ENCODE measurements around the gene SORCS2.

GRCh38 chr4:7686070-7686870, 493.9 kb downstream of the SORCS2 start:
- TF ChIP-seq POLR2A (IDR thresholded peaks at IDR 0.05) = no peak
- TF ChIP-seq POLR2AphosphoS5 (IDR thresholded peaks at IDR 0.05) = no peak
- no peak for TF ChIP-seq CTCF (IDR thresholded peaks at IDR 0.05)
